Sigmoid colon (tissue), 4 donors: ENCODE measurements around the gene ODC1.

ENCODE experiments used
- CTCF ChIP-seq, 4 experiments: fragments of 450-650 bp in 3 of 4; fragments of 200-600 bp in 1 of 4; IDR thresholded peaks; one replicate each; pipeline ENCODE4 v1.5.1; 2016 to 2019; ENCODE audit warnings: antibody characterized with exemption in 4 of 4, mild to moderate bottlenecking in 3 of 4, moderate library complexity in 2 of 4
- EP300 ChIP-seq, 4 donors: sonication (generic); formaldehyde crosslinking; IDR thresholded peaks; one replicate each; pipeline ENCODE4 v1.6.1; 2017; ENCODE audit warnings: antibody characterized with exemption in 4 of 4
- POLR2AphosphoS5 ChIP-seq, 4 donors: sonication (generic); formaldehyde crosslinking; IDR thresholded peaks; one replicate each; pipeline ENCODE4 v1.6.1; 2017; ENCODE audit warnings: antibody characterized with exemption in 4 of 4

- TF ChIP-seq CTCF (IDR thresholded peaks at IDR 0.05) (no peak), POLR2AphosphoS5 (IDR thresholded peaks at IDR 0.05) (no peak), EP300 (IDR thresholded peaks at IDR 0.05) (no peak)
These were observed 40.7 kb downstream of the ODC1 start for GRCh38 chr2:10407432-10407831.
